H9 (cell line): ENCODE results near the gene CTNNA3. TPM values are rescaled to one million over a fixed set of nuclear protein-coding genes. Genes with fewer than 3 reads are reported as not detected.

ENCODE experiments used
- DNase-seq: peaks from one replicate; pipeline ENCODE4 v3.0.0-alpha.2; 2017
- H2AFZ ChIP-seq: one replicate; pipeline ENCODE4 v1.6.1; 2013; ENCODE audit warnings: mild to moderate bottlenecking, low read length, control low read depth, moderate library complexity
- H2AK5ac ChIP-seq: 2 replicates; pipeline ENCODE4 v1.6.1; 2013; ENCODE audit warnings: low read length, control low read depth, mixed read lengths; ENCODE audit not compliant: insufficient read length
- H2BK120ac ChIP-seq: one replicate; pipeline ENCODE4 v1.6.1; 2013; ENCODE audit warnings: low read depth, mild to moderate bottlenecking, low read length, control low read depth, inconsistent platforms; ENCODE audit not compliant: poor library complexity, severe bottlenecking
- H2BK12ac ChIP-seq: 2 replicates; pipeline ENCODE4 v1.6.1; 2013; ENCODE audit warnings: low read length, control low read depth, mixed read lengths, low read depth; ENCODE audit not compliant: insufficient read length
- H2BK15ac ChIP-seq: 2 replicates; pipeline ENCODE4 v1.6.1; 2013; ENCODE audit warnings: low read depth, low read length, control low read depth
- H2BK20ac ChIP-seq: one replicate; pipeline ENCODE4 v1.6.1; 2013; ENCODE audit warnings: low read depth, mild to moderate bottlenecking, low read length, control low read depth, inconsistent platforms; ENCODE audit not compliant: poor library complexity, severe bottlenecking
- H2BK5ac ChIP-seq: 2 replicates; pipeline ENCODE4 v1.6.1; 2013; ENCODE audit warnings: low read length, control low read depth, mixed read lengths; ENCODE audit not compliant: insufficient read length
- H3K14ac ChIP-seq: 2 replicates; pipeline ENCODE4 v1.6.1; 2013; ENCODE audit warnings: low read length, control low read depth; ENCODE audit not compliant: insufficient read depth
- H3K18ac ChIP-seq: 2 replicates; pipeline ENCODE4 v1.6.1; 2013; ENCODE audit warnings: low read depth, mild to moderate bottlenecking, mixed read lengths, low read length, control low read depth; ENCODE audit not compliant: insufficient read length
- H3K23ac ChIP-seq: 2 replicates; pipeline ENCODE4 v1.6.1; 2013; ENCODE audit warnings: low read length, control low read depth, mixed read lengths, low read depth; ENCODE audit not compliant: insufficient read length
- H3K23me2 ChIP-seq: 2 replicates; pipeline ENCODE4 v1.6.1; 2013; ENCODE audit warnings: low read depth, mild to moderate bottlenecking, mixed read lengths, low read length, control low read depth; ENCODE audit not compliant: insufficient read length, poor library complexity, severe bottlenecking
- H3K27ac ChIP-seq: 2 replicates; pipeline ENCODE4 v1.5.1; 2013; ENCODE audit warnings: low read length, control low read depth, mixed read lengths, low read depth; ENCODE audit not compliant: insufficient read length
- H3K27me3 ChIP-seq: 2 replicates; pipeline ENCODE4 v1.6.1; 2013; ENCODE audit warnings: low read length, control low read depth, inconsistent platforms; ENCODE audit not compliant: insufficient read depth
- H3K4ac ChIP-seq: 2 replicates; pipeline ENCODE4 v1.6.1; 2013; ENCODE audit warnings: low read depth, mild to moderate bottlenecking, control low read depth, inconsistent platforms, low read length, moderate library complexity
- H3K4me1 ChIP-seq: 2 replicates; pipeline ENCODE4 v1.6.1; 2013; ENCODE audit warnings: low read length, control low read depth, inconsistent platforms; ENCODE audit not compliant: insufficient read depth
- H3K4me2 ChIP-seq: 2 replicates; pipeline ENCODE4 v1.6.1; 2013; ENCODE audit warnings: low read length, control low read depth, mixed read lengths; ENCODE audit not compliant: insufficient read length, insufficient read depth
- H3K56ac ChIP-seq: 2 replicates; pipeline ENCODE4 v1.6.1; 2013; ENCODE audit warnings: low read depth, mild to moderate bottlenecking, mixed read lengths, low read length, control low read depth; ENCODE audit not compliant: insufficient read length
- H3K79me1 ChIP-seq: 2 replicates; pipeline ENCODE4 v1.6.1; 2013; ENCODE audit warnings: low read depth, mild to moderate bottlenecking, moderate library complexity, low read length, control low read depth, inconsistent platforms; ENCODE audit not compliant: insufficient read depth, poor library complexity, severe bottlenecking
- H3K79me2 ChIP-seq: 2 replicates; pipeline ENCODE4 v1.6.1; 2013; ENCODE audit warnings: low read length, control low read depth, inconsistent platforms; ENCODE audit not compliant: insufficient read depth
- H3K9ac ChIP-seq: 2 replicates; pipeline ENCODE4 v1.6.1; 2013; ENCODE audit warnings: low read length, control low read depth, mixed read lengths; ENCODE audit not compliant: insufficient read length; ENCODE audit errors: extremely low read depth
- H3K9me3 ChIP-seq: one replicate; pipeline ENCODE4 v1.6.1; 2013; ENCODE audit warnings: low read depth, low read length, inconsistent platforms; ENCODE audit not compliant: control insufficient read depth
- H3T11ph ChIP-seq: one replicate; pipeline ENCODE4 v1.6.1; 2013; ENCODE audit warnings: mild to moderate bottlenecking, low read length, control low read depth, inconsistent platforms
- H4K20me1 ChIP-seq: one replicate; pipeline ENCODE4 v1.6.1; 2013; ENCODE audit not compliant: control insufficient read depth, insufficient read length, insufficient read depth
- H4K5ac ChIP-seq: 2 replicates; pipeline ENCODE4 v1.6.1; 2013; ENCODE audit warnings: low read depth, mild to moderate bottlenecking, mixed read lengths, low read length, control low read depth; ENCODE audit not compliant: insufficient read length
- H4K8ac ChIP-seq: replicated peaks from 2 replicates; pipeline ENCODE4 v1.6.1; 2013; ENCODE audit warnings: low read length, control low read depth, mixed read lengths, low read depth; ENCODE audit not compliant: insufficient read length
- H4K91ac ChIP-seq: 2 replicates; pipeline ENCODE4 v1.6.1; 2013; ENCODE audit warnings: low read depth, mild to moderate bottlenecking, moderate library complexity, mixed read lengths, low read length, control low read depth; ENCODE audit not compliant: insufficient read length
- H3K27ac Mint-ChIP-seq, 3 experiments: 2 replicates in 2 of 3; 3 replicates in 1 of 3; pipeline ENCODE4 v1.8.0; 2020 to 2021; ENCODE audit warnings: mixed read lengths in 3 of 3, mild to moderate bottlenecking in 1 of 3, moderate library complexity in 1 of 3
- H3K27me3 Mint-ChIP-seq: 2 replicates; pipeline ENCODE4 v1.8.0; 2021; ENCODE audit warnings: low read depth, mild to moderate bottlenecking, moderate library complexity, mixed read lengths
- H3K36me3 Mint-ChIP-seq, 3 experiments: 2 replicates in 2 of 3; 3 replicates in 1 of 3; pipeline ENCODE4 v1.8.0; 2020 to 2021; ENCODE audit warnings: low read depth in 3 of 3, mixed read lengths in 3 of 3; ENCODE audit not compliant: insufficient read depth in 1 of 3
- H3K4me1 Mint-ChIP-seq, 2 experiments: 2 replicates each; pipeline ENCODE4 v1.8.0; 2020; ENCODE audit warnings: mixed read lengths in 2 of 2
- H3K4me3 Mint-ChIP-seq, 2 experiments: 2 replicates in 1 of 2; 3 replicates in 1 of 2; pipeline ENCODE4 v1.8.0; 2020 to 2021; ENCODE audit warnings: mild to moderate bottlenecking in 2 of 2, mixed read lengths in 2 of 2, moderate library complexity in 1 of 2
- H3K9me3 Mint-ChIP-seq, 2 experiments: 2 replicates in 1 of 2; 3 replicates in 1 of 2; pipeline ENCODE4 v1.8.0; 2020; ENCODE audit warnings: mild to moderate bottlenecking in 2 of 2, mixed read lengths in 2 of 2, moderate library complexity in 1 of 2
- WGBS: extraction: QIAGEN DNeasy Blood & Tissue Kit; methylation state at CpG from one replicate; pipeline ENCODE4 v1.1.7; 2013; ENCODE audit warnings: missing lambda C conversion rate, low lambda C conversion rate, mixed read lengths; ENCODE audit not compliant: insufficient read length; ENCODE audit errors: extremely low coverage; 5-methylcytosine and 5-hydroxymethylcytosine counted together
- total RNA-seq: library from RNA; stranded (reverse); gene quantifications from 2 replicates; pipeline ENCODE4 v1.2.1, GENCODE V29; 2021
- TF ChIP-seq, protein P1 (sequence below): fragments of 200-600 bp; sonication (generic); conservative IDR thresholded peaks from 3 replicates; pipeline ENCODE4 v1.8.0; 2021; ENCODE audit warnings: antibody characterized with exemption, mild to moderate bottlenecking

CTNNA3 gene
- total RNA-seq, 1 experiment from 2014 or later = 3.3 TPM

DNA sequence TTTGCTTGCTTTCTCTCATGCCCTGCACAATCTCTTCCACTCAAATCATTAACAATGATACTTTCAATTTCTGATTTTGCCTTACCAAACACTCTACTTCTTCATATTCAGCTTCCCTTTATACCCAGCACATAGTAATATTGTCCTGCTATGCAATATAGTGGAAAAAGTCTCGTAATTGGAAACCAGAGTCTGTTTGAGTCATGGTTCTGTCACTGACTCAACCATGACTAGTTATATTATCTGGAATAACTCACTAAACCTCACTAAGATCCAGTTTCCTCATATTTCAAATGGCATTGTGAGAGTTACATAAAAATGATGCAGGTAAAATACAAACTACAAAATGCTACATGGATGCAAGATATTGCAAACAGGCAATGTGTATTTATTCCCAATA, 868.6 kb downstream of the CTNNA3 start:
- H3K4me1 ChIP-seq = no peaks in the 10 kb centered on the region
- H3K23me2 ChIP-seq = no peaks in the 10 kb centered on the region
- H3K4me3 Mint-ChIP-seq = no peak overlapping the region
- H4K8ac ChIP-seq = no peak overlapping the region
- no peak overlapping the region for H3K27ac ChIP-seq
- H4K5ac ChIP-seq = no peak overlapping the region
- no peak overlapping the region for H3K56ac ChIP-seq
- no peak overlapping the region for H4K91ac ChIP-seq
- WGBS = no CpG with 5 or more reads among the region's 1 CpG
- TF ChIP-seq, protein P1, sequence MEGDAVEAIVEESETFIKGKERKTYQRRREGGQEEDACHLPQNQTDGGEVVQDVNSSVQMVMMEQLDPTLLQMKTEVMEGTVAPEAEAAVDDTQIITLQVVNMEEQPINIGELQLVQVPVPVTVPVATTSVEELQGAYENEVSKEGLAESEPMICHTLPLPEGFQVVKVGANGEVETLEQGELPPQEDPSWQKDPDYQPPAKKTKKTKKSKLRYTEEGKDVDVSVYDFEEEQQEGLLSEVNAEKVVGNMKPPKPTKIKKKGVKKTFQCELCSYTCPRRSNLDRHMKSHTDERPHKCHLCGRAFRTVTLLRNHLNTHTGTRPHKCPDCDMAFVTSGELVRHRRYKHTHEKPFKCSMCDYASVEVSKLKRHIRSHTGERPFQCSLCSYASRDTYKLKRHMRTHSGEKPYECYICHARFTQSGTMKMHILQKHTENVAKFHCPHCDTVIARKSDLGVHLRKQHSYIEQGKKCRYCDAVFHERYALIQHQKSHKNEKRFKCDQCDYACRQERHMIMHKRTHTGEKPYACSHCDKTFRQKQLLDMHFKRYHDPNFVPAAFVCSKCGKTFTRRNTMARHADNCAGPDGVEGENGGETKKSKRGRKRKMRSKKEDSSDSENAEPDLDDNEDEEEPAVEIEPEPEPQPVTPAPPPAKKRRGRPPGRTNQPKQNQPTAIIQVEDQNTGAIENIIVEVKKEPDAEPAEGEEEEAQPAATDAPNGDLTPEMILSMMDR = no peak
- H3K79me1 ChIP-seq = no peaks in the 10 kb centered on the region
- H3K4me1 Mint-ChIP-seq = peaks cover 8 to 9% of the 10 kb centered on the region in 2 experiments
- H2BK12ac ChIP-seq = no peak overlapping the region
- no peak overlapping the region for H3T11ph ChIP-seq
- no peak overlapping the region for H3K14ac ChIP-seq
- H2AFZ ChIP-seq = no peak overlapping the region
- no peak overlapping the region for H2AK5ac ChIP-seq
- no peak for DNase-seq
- H2BK15ac ChIP-seq = no peak overlapping the region
- H3K79me2 ChIP-seq = no peaks in the 10 kb centered on the region
- H3K18ac ChIP-seq = no peak overlapping the region
- no peaks in the 10 kb centered on the region for H3K36me3 Mint-ChIP-seq
- H3K27me3 ChIP-seq = no peaks in the 10 kb centered on the region; the same call in 1 of the 2 replicates
- no peak overlapping the region for H2BK5ac ChIP-seq
- H3K9me3 ChIP-seq = no peaks in the 10 kb centered on the region
- no peak overlapping the region for H2BK20ac ChIP-seq
- no peak overlapping the region for H3K27ac Mint-ChIP-seq
- H3K27me3 Mint-ChIP-seq = peaks cover 7% of the 10 kb centered on the region
- H2BK120ac ChIP-seq = no peak overlapping the region
- no peak overlapping the region for H3K23ac ChIP-seq
- H3K9ac ChIP-seq = no peak overlapping the region
- H4K20me1 ChIP-seq = no peaks in the 10 kb centered on the region
- H3K9me3 Mint-ChIP-seq = no peaks in the 10 kb centered on the region
- no peak overlapping the region for H3K4me2 ChIP-seq
- H3K4ac ChIP-seq = no peak overlapping the region
